ENCODE data around the gene MCAT. TPM values are rescaled to one million over a fixed set of nuclear protein-coding genes. Genes with fewer than 3 reads are reported as not detected.

Gene MCAT
- total RNA-seq = 10 to 100 TPM; 18.2 to 33.7 (median 31.1) TPM

- no peaks in the 10 kb centered on the region for H3K27me3 ChIP-seq
- TF ChIP-seq CTCF (IDR thresholded peaks at IDR 0.05 in 4 of 5, conservative IDR thresholded peaks at IDR 0.05 in 1 of 5) (no peak), POLR2A (IDR thresholded peaks at IDR 0.05) (peak; percentile 49 to 56)
- peak within 1 kb of the TSS; percentile 78 to 99 (median 90) for H3K4me3 ChIP-seq
- in situ Hi-C loops (cut with MboI; ENCODE audit: low sequenced_read_pairs in 4 of 4) (no loop called here), intact Hi-C loops (cut with DNase I; ENCODE audit: low total_unique reads) (loop anchor here (1.0 to 10.0 kb wide), 3 partner anchors 8 to 672 kb away; partner anchors contain the start of genes EFCAB6, TSPO and TTLL12)
- peak within 1 kb of the TSS; percentile 72 to 84 (median 72) for H3K27ac ChIP-seq
- H3K4me1 ChIP-seq = peaks cover 9 to 17% of the 10 kb centered on the region in 2 donors
- peaks cover 0 to 30% of the 10 kb centered on the region in 2 donors for H3K36me3 ChIP-seq
- ATAC-seq (peak; percentile 95 to 97), DNase-seq (peak; percentile 72 to 75)
- no peaks in the 10 kb centered on the region for H3K9me3 ChIP-seq
These were observed at the start of gene MCAT for GRCh38 chr22:43142880-43143562. Gene MCAT (minus strand): TSS chr22:43143398. CDS start chr22:43143348, 50 bp downstream.

GRCh38 chr22:43191831-43192230, 48.6 kb upstream of the MCAT start:
- Histone ChIP-seq H3K9me3 (no peaks in the 10 kb centered on the region), H3K27ac (no peak overlapping the region), H3K27me3 (peaks cover 6 to 19% (median 13%) of the 10 kb centered on the region in 3 donors), H3K4me1 (no peaks in the 10 kb centered on the region), H3K4me3 (no peak overlapping the region), H3K36me3 (no peaks in the 10 kb centered on the region)
- in situ Hi-C loops (cut with MboI; ENCODE audit: low sequenced_read_pairs in 4 of 4) (no loop called here), intact Hi-C loops (cut with DNase I; ENCODE audit: low total_unique reads) (no loop called here)
- TF ChIP-seq CTCF (IDR thresholded peaks at IDR 0.05 in 4 of 5, conservative IDR thresholded peaks at IDR 0.05 in 1 of 5) (no peak), POLR2A (IDR thresholded peaks at IDR 0.05) (no peak)
- ATAC-seq (no peak), DNase-seq (no peak)

GRCh38 chr22:43188829-43189545, 45.8 kb upstream of the MCAT start:
- intact Hi-C loops (cut with DNase I; ENCODE audit: low total_unique reads) (no loop called here), in situ Hi-C loops (cut with MboI; ENCODE audit: low sequenced_read_pairs in 4 of 4) (no loop called here)
- H3K4me3 ChIP-seq = no peak overlapping the region
- H3K27ac ChIP-seq = no peak overlapping the region
- no peaks in the 10 kb centered on the region for H3K9me3 ChIP-seq
- TF ChIP-seq POLR2A (IDR thresholded peaks at IDR 0.05) (no peak), CTCF (IDR thresholded peaks at IDR 0.05 in 4 of 5, conservative IDR thresholded peaks at IDR 0.05 in 1 of 5) (no peak)
- peaks cover 0 to under 1% (median 0%) of the 10 kb centered on the region in 3 donors for H3K27me3 ChIP-seq
- no peak for ATAC-seq
- H3K36me3 ChIP-seq = no peaks in the 10 kb centered on the region
- H3K4me1 ChIP-seq = peaks cover 10 to 12% of the 10 kb centered on the region in 2 donors
- no peak for DNase-seq

- ATAC-seq (peak; percentile 83 to 88), DNase-seq (peak; percentile 84 to 94)
- peak; percentile 55 to 81 (median 75) for TF ChIP-seq CTCF (IDR thresholded peaks at IDR 0.05 in 4 of 5, conservative IDR thresholded peaks at IDR 0.05 in 1 of 5)
- TF ChIP-seq POLR2A (IDR thresholded peaks at IDR 0.05) = peak; percentile 37 to 45
- no peaks in the 10 kb centered on the region for H3K36me3 ChIP-seq
- peaks cover 10 to 12% of the 10 kb centered on the region in 2 donors for H3K4me1 ChIP-seq
- intact Hi-C loops (cut with DNase I; ENCODE audit: low total_unique reads) (loop anchor here (2.0 kb wide), 1 partner anchor 45 kb away; the partner anchor contains the start of gene MCAT), in situ Hi-C loops (cut with MboI; ENCODE audit: low sequenced_read_pairs in 4 of 4) (no loop called here)
- H3K27ac ChIP-seq = peak overlapping the region; percentile 77 to 87 (median 80)
- no peaks in the 10 kb centered on the region for H3K9me3 ChIP-seq
- peak overlapping the region; percentile 56 to 66 (median 62) for H3K4me3 ChIP-seq
- no peaks in the 10 kb centered on the region for H3K27me3 ChIP-seq
These were observed 44.2 kb upstream of the MCAT start for GRCh38 chr22:43187171-43188099.

Data from gastrocnemius medialis (tissue), 4 donors.